NT2/D1 (cell line): Measurements from ENCODE around the gene CARMIL1.

Experiments used
- DNase-seq: peaks from one replicate; pipeline ENCODE4 v3.0.0-alpha.2; 2011; ENCODE audit warnings: low read depth, low spot score
- H3K27me3 ChIP-seq: 2 replicates; pipeline ENCODE4 v1.6.0; 2011; ENCODE audit warnings: mild to moderate bottlenecking; ENCODE audit not compliant: insufficient read length, insufficient read depth
- H3K36me3 ChIP-seq: 2 replicates; pipeline ENCODE4 v1.6.1; 2011; ENCODE audit warnings: mild to moderate bottlenecking, low read length, mixed read lengths; ENCODE audit not compliant: insufficient read depth, insufficient read length
- H3K4me1 ChIP-seq: 2 replicates; pipeline ENCODE4 v1.5.1; 2011; ENCODE audit not compliant: insufficient read depth, insufficient read length
- H3K4me3 ChIP-seq: 2 replicates; pipeline ENCODE4 v1.5.1; 2011; ENCODE audit warnings: low read depth; ENCODE audit not compliant: insufficient read length
- H3K9ac ChIP-seq: 2 replicates; pipeline ENCODE4 v1.6.0; 2011; ENCODE audit warnings: low read depth; ENCODE audit not compliant: insufficient read length
- H3K9me3 ChIP-seq: 2 replicates; pipeline ENCODE4 v1.5.1; 2011; ENCODE audit warnings: mild to moderate bottlenecking, low read length; ENCODE audit not compliant: insufficient read depth
- SUZ12 ChIP-seq: IDR thresholded peaks from 2 replicates; pipeline ENCODE4 v1.6.1; 2011; ENCODE audit not compliant: insufficient read length, insufficient read depth; ENCODE audit errors: extremely low read depth
- YY1 ChIP-seq: IDR thresholded peaks from 2 replicates; pipeline ENCODE4 v1.6.1; 2011; ENCODE audit not compliant: insufficient read length, insufficient read depth
- ZNF274 ChIP-seq: IDR thresholded peaks from 2 replicates; pipeline ENCODE4 v1.6.1; 2011; ENCODE audit warnings: mild to moderate bottlenecking, low read depth, low read length

CARMIL1 gene

DNA sequence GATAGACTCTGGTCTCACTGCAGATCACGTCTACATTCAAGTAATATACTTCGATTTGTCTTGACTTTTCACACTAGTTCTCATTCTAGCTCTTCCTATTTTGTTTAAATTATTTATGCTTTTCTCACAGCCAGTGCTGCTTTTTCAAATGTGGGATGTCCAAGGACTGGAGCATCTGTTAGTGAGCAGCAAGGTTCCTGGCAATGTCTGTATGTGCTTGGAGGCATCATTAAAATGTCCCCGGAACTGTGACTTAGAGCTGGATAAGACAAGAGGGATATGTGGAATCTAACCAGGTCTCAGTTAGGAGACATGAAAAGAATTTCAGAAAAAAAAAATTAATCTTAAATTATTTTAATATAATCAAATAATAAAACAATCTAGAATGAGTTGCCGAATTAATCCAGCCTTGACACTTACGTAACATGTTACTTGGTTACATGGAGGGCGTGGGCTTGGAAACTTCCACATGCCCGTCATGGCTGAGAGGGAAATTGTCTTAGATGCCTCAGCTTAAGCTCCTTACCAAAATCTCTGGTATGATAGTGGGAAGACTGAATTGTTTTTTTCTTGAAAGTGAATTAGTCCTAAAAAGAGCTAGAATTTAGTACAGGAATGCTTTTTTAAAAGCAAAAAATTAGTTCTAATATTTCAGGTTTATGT, 21.4 kb upstream of the CARMIL1 start:
- no peaks in the 10 kb centered on the region for H3K9me3 ChIP-seq
- H3K9ac ChIP-seq = no peak overlapping the region
- DNase-seq = no peak
- H3K36me3 ChIP-seq = no peaks in the 10 kb centered on the region
- no peaks in the 10 kb centered on the region for H3K4me1 ChIP-seq
- TF ChIP-seq SUZ12 (no peak), ZNF274 (no peak), YY1 (no peak)
- H3K4me3 ChIP-seq = no peak overlapping the region
- no peaks in the 10 kb centered on the region for H3K27me3 ChIP-seq

DNA sequence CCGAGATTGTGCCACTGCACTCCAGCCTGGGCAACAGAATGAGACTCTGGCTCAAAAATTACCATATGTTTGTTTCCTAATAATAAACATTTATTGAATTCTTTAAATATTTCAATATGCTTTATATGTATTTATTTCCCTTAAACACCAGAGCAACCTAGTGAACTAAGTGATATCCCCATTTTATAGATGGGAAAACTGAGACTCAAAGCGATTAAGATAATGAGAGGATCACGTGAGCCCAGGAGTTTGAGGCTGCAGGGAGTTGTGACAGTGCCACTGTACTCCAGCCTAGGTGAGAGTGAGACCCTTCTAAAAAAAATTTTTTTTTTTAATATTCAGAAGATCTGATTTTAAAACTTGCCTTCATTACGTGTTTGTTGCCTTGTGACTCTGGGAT, 19.4 kb upstream of the CARMIL1 start:
- Histone ChIP-seq H3K9me3 (no peaks in the 10 kb centered on the region), H3K9ac (no peak overlapping the region), H3K27me3 (no peaks in the 10 kb centered on the region), H3K4me1 (no peaks in the 10 kb centered on the region), H3K36me3 (no peaks in the 10 kb centered on the region), H3K4me3 (no peak overlapping the region)
- TF ChIP-seq ZNF274 = no peak
- no peak for TF ChIP-seq YY1
- no peak for TF ChIP-seq SUZ12
- no peak for DNase-seq

DNA sequence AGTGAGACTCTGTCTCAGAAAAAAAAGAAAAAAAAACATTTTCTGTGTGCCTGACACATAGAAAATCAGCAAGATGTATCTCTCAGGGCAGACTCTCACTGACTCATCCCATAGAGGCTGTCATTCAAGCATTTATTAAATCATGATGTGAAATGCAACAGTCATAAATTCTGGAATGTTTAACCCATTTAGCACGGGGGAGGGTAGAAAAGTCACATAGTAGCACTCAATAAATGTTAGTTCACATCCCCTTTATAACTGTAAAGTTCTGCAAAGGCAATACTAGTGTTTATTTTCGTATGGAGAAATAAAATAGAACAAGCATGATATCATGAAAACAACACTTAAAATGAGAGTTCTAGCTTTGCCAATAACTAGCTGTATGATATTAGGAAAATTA, 15.5 kb upstream of the CARMIL1 start:
- TF ChIP-seq SUZ12 = no peak
- no peak for TF ChIP-seq YY1
- TF ChIP-seq ZNF274 = no peak
- Histone ChIP-seq H3K9ac (no peak overlapping the region), H3K4me3 (no peak overlapping the region), H3K9me3 (no peaks in the 10 kb centered on the region), H3K4me1 (no peaks in the 10 kb centered on the region), H3K27me3 (no peaks in the 10 kb centered on the region), H3K36me3 (no peaks in the 10 kb centered on the region)
- DNase-seq = no peak

DNA sequence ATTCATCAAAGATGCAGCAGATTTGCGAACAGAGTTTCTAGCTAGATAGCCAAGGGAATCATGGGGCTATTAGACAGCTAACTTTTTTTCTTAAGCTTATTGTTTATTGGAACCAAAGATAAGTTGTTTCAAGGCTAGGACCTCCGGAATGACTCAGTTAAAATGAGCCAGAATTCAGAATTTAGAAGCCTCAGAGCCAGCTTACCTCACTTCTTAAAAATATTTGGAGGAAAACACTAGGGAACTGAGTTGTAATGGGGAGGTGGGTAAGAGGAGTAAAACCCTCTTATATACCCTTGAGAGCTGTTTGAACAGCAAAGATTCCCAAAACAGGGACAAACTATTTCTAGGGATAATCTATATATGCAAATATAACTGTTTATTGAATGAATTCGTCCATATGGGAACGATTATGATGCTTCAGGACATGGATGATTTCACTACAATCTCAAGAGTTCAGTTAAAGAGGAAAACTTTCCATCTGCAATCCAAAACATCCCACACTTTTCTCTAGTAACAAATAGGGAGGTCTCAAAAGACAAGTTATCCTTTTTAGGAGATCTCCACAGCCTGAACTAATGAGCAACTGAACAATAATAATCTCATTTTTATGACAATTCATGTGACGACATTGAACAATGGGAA, 12.6 kb upstream of the CARMIL1 start:
- Histone ChIP-seq H3K9me3 (no peaks in the 10 kb centered on the region), H3K9ac (no peak overlapping the region), H3K36me3 (no peaks in the 10 kb centered on the region), H3K4me1 (no peaks in the 10 kb centered on the region), H3K4me3 (no peak overlapping the region), H3K27me3 (no peaks in the 10 kb centered on the region)
- DNase-seq = no peak
- no peak for TF ChIP-seq SUZ12
- no peak for TF ChIP-seq YY1
- no peak for TF ChIP-seq ZNF274

GRCh38 chr6:25267662-25268061, 11.5 kb upstream of the CARMIL1 start:
- Histone ChIP-seq H3K9ac (no peak overlapping the region), H3K36me3 (no peaks in the 10 kb centered on the region), H3K4me1 (no peaks in the 10 kb centered on the region), H3K27me3 (no peaks in the 10 kb centered on the region), H3K9me3 (no peaks in the 10 kb centered on the region), H3K4me3 (no peak overlapping the region)
- TF ChIP-seq SUZ12 (no peak), YY1 (no peak), ZNF274 (no peak)
- no peak for DNase-seq

DNA sequence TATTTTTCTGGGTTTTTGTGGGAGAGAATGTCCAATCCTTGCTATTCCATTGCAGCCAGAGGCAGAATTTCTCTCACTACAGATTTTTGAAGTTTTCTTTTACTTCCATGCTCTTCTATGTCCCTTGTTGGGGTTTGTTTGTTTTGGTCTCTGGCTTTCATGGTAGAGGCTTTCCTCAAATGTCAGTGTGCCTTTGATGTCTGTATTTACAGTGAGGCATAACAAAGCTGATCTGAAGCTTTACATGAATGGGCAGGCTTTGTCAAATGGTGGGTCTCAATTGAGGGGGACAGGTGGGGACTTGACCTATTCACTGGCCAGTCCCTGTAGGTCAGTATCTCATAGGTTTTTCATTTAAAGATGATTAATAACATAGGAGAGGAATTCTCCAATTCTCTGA, 8.6 kb upstream of the CARMIL1 start:
- Histone ChIP-seq H3K27me3 (no peaks in the 10 kb centered on the region), H3K4me1 (no peaks in the 10 kb centered on the region), H3K9ac (no peak overlapping the region), H3K4me3 (no peak overlapping the region), H3K9me3 (no peaks in the 10 kb centered on the region), H3K36me3 (no peaks in the 10 kb centered on the region)
- TF ChIP-seq ZNF274 (no peak), YY1 (no peak), SUZ12 (no peak)
- DNase-seq = no peak

DNA sequence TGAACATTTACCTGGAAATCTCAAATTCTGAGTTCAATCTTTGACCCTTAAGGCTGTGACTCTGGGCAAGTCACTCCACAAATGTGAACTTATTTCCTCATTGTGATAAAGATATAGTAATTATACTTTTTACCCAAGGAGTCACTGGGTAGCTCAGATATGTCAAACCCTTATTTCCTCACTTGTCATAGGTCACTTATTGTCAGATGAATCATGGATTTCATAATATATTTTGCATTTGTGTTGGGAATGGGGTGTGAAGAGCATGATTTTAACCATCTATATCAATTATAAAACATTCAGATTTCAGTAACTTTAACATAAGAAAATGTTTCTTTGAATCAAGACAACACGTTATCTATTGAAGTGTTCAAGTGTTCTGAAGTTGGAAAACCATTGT, 3.7 kb upstream of the CARMIL1 start:
- Histone ChIP-seq H3K4me1 (no peaks in the 10 kb centered on the region), H3K27me3 (no peaks in the 10 kb centered on the region), H3K36me3 (no peaks in the 10 kb centered on the region), H3K4me3 (no peak overlapping the region), H3K9ac (no peak overlapping the region), H3K9me3 (no peaks in the 10 kb centered on the region)
- DNase-seq = no peak
- no peak for TF ChIP-seq YY1
- no peak for TF ChIP-seq SUZ12
- TF ChIP-seq ZNF274 = no peak
